HG03460 (cell line): ENCODE data around the gene CDRT4.

Source experiments
- ATAC-seq: cut with Tn5 transposase; IDR thresholded peaks from one replicate; pipeline ENCODE4 v1.9.1; 2021; ENCODE audit not compliant: unreplicated experiment

CDRT4 gene

GRCh38 chr17:15432807-15433611 is 34.4 kb downstream of the CDRT4 start:
- ATAC-seq: no peak

GRCh38 chr17:15431766-15432165 is 35.7 kb downstream of the CDRT4 start:
- no peak for ATAC-seq

GRCh38 chr17:15431196-15431595 is 36.2 kb downstream of the CDRT4 start:
- no peak for ATAC-seq

- no peak for ATAC-seq
Measured at GRCh38 chr17:15424521-15424920, 42.9 kb downstream of the CDRT4 start.

GRCh38 chr17:15422392-15422965 is 44.9 kb downstream of the CDRT4 start:
- no peak for ATAC-seq

GRCh38 chr17:15418781-15419180 is 48.6 kb downstream of the CDRT4 start:
- ATAC-seq: no peak

GRCh38 chr17:15414532-15415306 is 52.7 kb downstream of the CDRT4 start:
- no peak for ATAC-seq

GRCh38 chr17:15413101-15413771 is 54.2 kb downstream of the CDRT4 start:
- no peak for ATAC-seq

GRCh38 chr17:15412606-15413005 is 54.8 kb downstream of the CDRT4 start:
- no peak for ATAC-seq

GRCh38 chr17:15411384-15412198 is 55.8 kb downstream of the CDRT4 start:
- ATAC-seq: no peak

- no peak for ATAC-seq
Measured at GRCh38 chr17:15409721-15410250, 57.6 kb downstream of the CDRT4 start.

GRCh38 chr17:15408803-15409202 is 58.6 kb downstream of the CDRT4 start:
- ATAC-seq: no peak

- ATAC-seq: no peak
Measured at GRCh38 chr17:15406081-15406480, 61.3 kb downstream of the CDRT4 start.

GRCh38 chr17:15405058-15405415 is 62.4 kb downstream of the CDRT4 start:
- no peak for ATAC-seq

- ATAC-seq: no peak
Measured at GRCh38 chr17:15404106-15405057, 63.0 kb downstream of the CDRT4 start.

- ATAC-seq: no peak
Measured at GRCh38 chr17:15403276-15403939, 64.0 kb downstream of the CDRT4 start.

GRCh38 chr17:15399443-15399842 is 68.0 kb downstream of the CDRT4 start:
- no peak for ATAC-seq

GRCh38 chr17:15398736-15399331 is 68.6 kb downstream of the CDRT4 start:
- no peak for ATAC-seq
